Psoas muscle (tissue), 8 donors: ENCODE data around the gene AUTS2. TPM values are rescaled to one million over a fixed set of nuclear protein-coding genes. Genes with fewer than 3 reads are reported as not detected.
A peak's percentile ranks its signal among the peaks of the same experiment; 100 is the strongest.

Source experiments
- ATAC-seq, 4 donors: fragments of 200-7000 bp; cut with Tn5 transposase; one replicate each; pipeline ENCODE4 v1.9.1; 2020; ENCODE audit warnings: moderate library complexity in 3 of 4, mild to moderate bottlenecking in 2 of 4
- DNase-seq, 2 donors: peaks; one replicate each; pipeline ENCODE4 v3.0.0-alpha.2; 2020
- H3K27ac ChIP-seq: fragments of 200-600 bp; one replicate; pipeline ENCODE4 v1.8.0; 2022
- H3K27me3 ChIP-seq, 3 donors: fragments of 200-600 bp in 1 of 3; one replicate each; pipeline versions ENCODE4 v1.6.1 to v1.8.0; 2013 to 2022; ENCODE audit warnings: low read length in 2 of 3, mild to moderate bottlenecking in 2 of 3, moderate library complexity in 1 of 3; ENCODE audit not compliant: insufficient read depth in 3 of 3
- H3K36me3 ChIP-seq, 2 donors: fragments of 200-600 bp in 1 of 2; one replicate each; pipeline versions ENCODE4 v1.6.1 to v1.8.0; 2013 to 2022; ENCODE audit warnings: low read depth in 1 of 2, mild to moderate bottlenecking in 1 of 2, moderate library complexity in 1 of 2; ENCODE audit not compliant: insufficient read depth in 1 of 2
- H3K4me1 ChIP-seq: fragments of 200-600 bp; one replicate; pipeline ENCODE4 v1.8.0; 2022
- H3K4me3 ChIP-seq: fragments of 200-600 bp; one replicate; pipeline ENCODE4 v1.8.0; 2022; ENCODE audit warnings: mild to moderate bottlenecking
- H3K9me3 ChIP-seq: fragments of 200-600 bp; one replicate; pipeline ENCODE4 v1.8.0; 2022
- WGBS, 3 donors: extraction: QIAGEN DNeasy Blood & Tissue Kit; methylation state at CpG; one replicate each; pipeline versions ENCODE4 v1.1.6 to v1.1.7; 2013; 5-methylcytosine and 5-hydroxymethylcytosine counted together
- intact Hi-C, 2 donors: fragments of 100-400 bp; cut with DNase I; formaldehyde crosslinking; loops; one replicate each; pipeline versions ENCODE4 v1.11.0 to v1.14.2; 2022
- polyA plus RNA-seq, 3 donors: library from polyadenylated mRNA; stranded (reverse); fragments of 200-250 nt; gene quantifications; one replicate each; pipeline ENCODE4 v1.2.3, GENCODE V29; 2013
- total RNA-seq, 4 donors: library from RNA; stranded (reverse); fragmentation: NEBNext Ultra II Directional in 2 of 4; extraction: Animal tissue kit (Norgen Biotek cat#: 25700) in 2 of 4; gene quantifications; one replicate each; pipeline versions ENCODE4 v1.2.1 to v1.2.4, GENCODE V29; 2021 to 2023
- TF ChIP-seq, protein P1 (sequence below): fragments of 200-600 bp; IDR thresholded peaks from one replicate; pipeline ENCODE4 v1.8.0; 2022; ENCODE audit warnings: antibody characterized with exemption
- donor health status: healthy with polysubstance abuse.
- donor health status: DM: no; HTN: no; CAD: no; lungs with moderate emphysema.
- donor health status: Bipolar disorder and iron deficiency.
- donor health status: healthy.
- donor health status: DM: yes; HTN: yes; CAD: no.
- donor health status: DM: no; HTN: no; CAD: no.
- donor health status: DM: no; HTN: no; CAD: no.
- donor health status: DM: yes; HTN: yes; CAD: no.

The AUTS2 gene
- total and polyA plus RNA-seq, 7 donors = 5.0 to 33.5 (median 14.3) TPM

DNA sequence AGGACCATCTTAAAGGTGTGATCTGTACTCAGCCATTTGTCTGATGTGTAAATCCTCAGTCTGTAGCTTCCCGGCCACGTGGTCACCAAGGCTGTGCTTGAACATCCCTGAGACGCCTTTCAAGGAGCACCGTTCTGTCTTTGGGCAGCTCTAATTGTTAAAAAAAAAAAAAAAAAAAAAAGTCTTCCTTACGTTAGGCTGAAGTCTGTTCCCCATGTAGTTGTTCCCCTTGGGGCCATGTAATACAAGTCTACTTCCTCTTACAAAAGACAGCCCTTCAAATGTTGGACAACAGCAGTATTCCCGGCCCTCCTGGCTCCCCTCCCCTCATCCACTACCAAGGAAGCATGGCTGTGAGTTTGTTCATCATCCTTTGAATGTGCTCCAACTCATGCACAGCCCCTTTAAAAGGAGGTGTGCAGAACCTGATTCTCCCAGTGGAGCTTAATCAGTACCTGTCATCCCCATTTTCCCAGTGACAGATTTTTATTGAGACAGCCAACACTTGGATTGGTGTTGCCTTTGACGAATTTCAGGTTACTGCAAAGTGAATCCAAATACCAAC, 1141.5 kb downstream of the AUTS2 start:
- H3K4me1 ChIP-seq = peaks cover 61% of the 10 kb centered on the region
- peak in 2 of 4 donors; percentile 26 to 27 for ATAC-seq
- TF ChIP-seq, protein P1, sequence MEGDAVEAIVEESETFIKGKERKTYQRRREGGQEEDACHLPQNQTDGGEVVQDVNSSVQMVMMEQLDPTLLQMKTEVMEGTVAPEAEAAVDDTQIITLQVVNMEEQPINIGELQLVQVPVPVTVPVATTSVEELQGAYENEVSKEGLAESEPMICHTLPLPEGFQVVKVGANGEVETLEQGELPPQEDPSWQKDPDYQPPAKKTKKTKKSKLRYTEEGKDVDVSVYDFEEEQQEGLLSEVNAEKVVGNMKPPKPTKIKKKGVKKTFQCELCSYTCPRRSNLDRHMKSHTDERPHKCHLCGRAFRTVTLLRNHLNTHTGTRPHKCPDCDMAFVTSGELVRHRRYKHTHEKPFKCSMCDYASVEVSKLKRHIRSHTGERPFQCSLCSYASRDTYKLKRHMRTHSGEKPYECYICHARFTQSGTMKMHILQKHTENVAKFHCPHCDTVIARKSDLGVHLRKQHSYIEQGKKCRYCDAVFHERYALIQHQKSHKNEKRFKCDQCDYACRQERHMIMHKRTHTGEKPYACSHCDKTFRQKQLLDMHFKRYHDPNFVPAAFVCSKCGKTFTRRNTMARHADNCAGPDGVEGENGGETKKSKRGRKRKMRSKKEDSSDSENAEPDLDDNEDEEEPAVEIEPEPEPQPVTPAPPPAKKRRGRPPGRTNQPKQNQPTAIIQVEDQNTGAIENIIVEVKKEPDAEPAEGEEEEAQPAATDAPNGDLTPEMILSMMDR = no peak
- intact Hi-C loops = no loop called here
- H3K36me3 ChIP-seq = no peaks in the 10 kb centered on the region
- 52 to 58% (median 53%) methylated on average over 7 of the region's 7 CpGs for WGBS, 3 donors
- no peaks in the 10 kb centered on the region for H3K27me3 ChIP-seq
- no peak overlapping the region for H3K27ac ChIP-seq
- no peaks in the 10 kb centered on the region for H3K9me3 ChIP-seq
- DNase-seq = no peak
- H3K4me3 ChIP-seq = no peak overlapping the region

DNA sequence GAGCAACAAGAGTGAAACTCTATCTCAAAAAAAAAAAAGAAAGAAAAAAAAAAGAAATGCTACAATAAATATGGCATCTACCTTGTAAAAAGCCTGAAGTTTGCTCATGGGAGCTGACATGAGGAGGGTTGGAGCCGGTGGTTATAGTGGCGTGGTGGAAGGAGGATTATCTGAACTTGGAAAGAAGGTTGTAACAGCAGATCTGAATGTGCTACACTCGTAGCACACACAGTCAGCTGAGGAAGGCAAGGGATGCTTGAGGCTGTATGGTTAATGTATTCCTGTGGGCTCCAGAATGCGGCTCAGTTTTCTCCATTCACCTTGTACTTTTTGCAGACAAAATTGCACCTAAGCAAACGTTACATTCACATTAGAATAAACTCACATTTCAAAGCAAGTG, 1143.4 kb downstream of the AUTS2 start:
- intact Hi-C loops = no loop called here
- Histone ChIP-seq H3K4me3 (no peak overlapping the region), H3K4me1 (peaks cover 42% of the 10 kb centered on the region), H3K27ac (no peak overlapping the region), H3K27me3 (no peaks in the 10 kb centered on the region), H3K36me3 (no peaks in the 10 kb centered on the region), H3K9me3 (no peaks in the 10 kb centered on the region)
- ATAC-seq (peak in 2 of 4 donors; percentile 55), DNase-seq (no peak)
- TF ChIP-seq, protein P1 = no peak
- WGBS, 3 donors = 46 to 73% (median 60%) methylated on average over 5 of the region's 5 CpGs

DNA sequence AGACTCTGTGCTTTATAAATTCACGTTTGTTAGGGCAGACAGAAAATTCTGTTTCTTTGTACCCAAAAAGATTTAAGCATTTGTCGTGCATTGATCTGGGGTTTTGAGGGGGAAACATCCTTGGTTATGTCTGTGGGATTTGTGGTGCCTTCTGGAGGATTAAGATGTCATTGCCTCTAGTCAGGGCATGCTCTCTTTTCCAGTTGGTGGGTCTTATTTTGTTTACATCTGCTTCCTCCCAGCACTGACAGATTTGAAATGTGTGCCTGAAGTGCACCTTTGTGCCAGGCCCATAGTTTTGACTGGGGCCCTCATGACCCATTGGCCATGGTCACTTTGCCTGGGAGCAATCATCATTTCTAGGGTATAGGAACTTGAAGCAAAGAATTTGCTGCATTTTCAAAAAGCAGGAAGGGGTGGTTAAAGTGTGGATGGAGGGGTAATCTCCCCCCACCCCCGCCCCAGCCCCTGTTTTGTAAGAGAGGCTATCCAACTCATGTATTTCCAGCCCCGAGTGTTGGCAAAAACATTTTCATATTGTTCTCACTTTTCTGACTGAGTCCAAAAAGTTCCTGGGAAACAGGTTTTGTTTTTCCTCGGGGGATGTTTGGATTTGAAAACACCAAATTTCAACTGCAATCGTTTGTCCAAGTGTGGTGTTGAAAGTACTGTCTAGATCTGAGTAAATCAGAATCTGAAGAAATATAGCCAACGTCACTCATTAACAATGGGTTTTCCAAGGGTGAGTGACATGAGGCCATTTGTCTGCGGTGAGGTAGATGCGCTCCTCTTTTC, 1145.5 kb downstream of the AUTS2 start:
- intact Hi-C loops = no loop called here
- TF ChIP-seq, protein P1 = no peak
- DNase-seq (no peak), ATAC-seq (no peak)
- Histone ChIP-seq H3K36me3 (no peaks in the 10 kb centered on the region), H3K27ac (no peak overlapping the region), H3K27me3 (no peaks in the 10 kb centered on the region), H3K4me1 (peaks cover 21% of the 10 kb centered on the region), H3K9me3 (no peaks in the 10 kb centered on the region), H3K4me3 (no peak overlapping the region)
- WGBS, 3 donors = 67 to 76% (median 72%) methylated on average over 9 of the region's 9 CpGs

DNA sequence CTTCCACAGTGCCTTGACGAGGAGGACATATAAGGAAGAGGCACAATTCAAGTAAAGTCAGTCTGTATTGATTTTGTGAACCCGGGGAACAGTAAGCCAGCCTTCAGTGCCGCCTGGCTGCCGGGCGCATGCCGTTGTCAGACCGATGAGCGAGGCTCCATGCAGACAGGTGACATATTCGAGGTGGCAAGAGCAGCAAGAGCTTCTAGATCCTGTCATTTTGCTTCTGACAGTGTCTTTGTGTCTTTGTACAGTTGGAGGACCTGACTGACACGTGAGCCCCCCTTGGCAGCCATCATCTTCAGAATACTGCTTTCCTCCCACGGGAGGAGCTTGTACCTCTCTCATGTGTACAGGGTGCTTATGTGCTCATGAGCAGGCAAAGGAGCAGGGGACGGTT, 1146.2 kb downstream of the AUTS2 start:
- Histone ChIP-seq H3K4me3 (no peak overlapping the region), H3K4me1 (peaks cover 15% of the 10 kb centered on the region), H3K27me3 (no peaks in the 10 kb centered on the region), H3K36me3 (no peaks in the 10 kb centered on the region), H3K27ac (no peak overlapping the region), H3K9me3 (no peaks in the 10 kb centered on the region)
- intact Hi-C loops = no loop called here
- 85 to 95% (median 88%) methylated on average over 12 of the region's 12 CpGs for WGBS, 3 donors
- TF ChIP-seq, protein P1 = no peak
- ATAC-seq = no peak
- DNase-seq = no peak
